Tibial nerve (tissue), 4 donors: Measurements from ENCODE around the gene SYN1.

Experiments
- CTCF ChIP-seq, 5 experiments: fragments of 200-600 bp in 3 of 5; fragments of 450-650 bp in 2 of 5; sonication (generic) in 3 of 5; IDR thresholded peaks; one replicate each; pipeline ENCODE4 v1.5.1; 2016 to 2019; ENCODE audit warnings: antibody characterized with exemption in 5 of 5, mild to moderate bottlenecking in 3 of 5, moderate library complexity in 2 of 5
- EP300 ChIP-seq, 2 donors: sonication (generic); formaldehyde crosslinking; IDR thresholded peaks; one replicate each; pipeline ENCODE4 v1.6.1; 2017; ENCODE audit warnings: antibody characterized with exemption in 2 of 2, mild to moderate bottlenecking in 1 of 2
- POLR2A ChIP-seq, 2 donors: fragments of 450-650 bp; IDR thresholded peaks; one replicate each; pipeline ENCODE4 v1.6.1; 2017; ENCODE audit warnings: antibody characterized with exemption in 2 of 2, mild to moderate bottlenecking in 2 of 2, moderate library complexity in 2 of 2

GRCh38 chrX:47608130-47608810, 11.4 kb downstream of the SYN1 start:
- TF ChIP-seq CTCF (IDR thresholded peaks at IDR 0.05) (no peak), EP300 (IDR thresholded peaks at IDR 0.05) (no peak), POLR2A (IDR thresholded peaks at IDR 0.05) (no peak)
